ENCODE measurements around the gene UBAC2. TPM values are rescaled to one million over a fixed set of nuclear protein-coding genes. Genes with fewer than 3 reads are reported as not detected.

The UBAC2 gene
- total and polyA plus RNA-seq, 4 donors, result 49.9 to 77.1 (median 53.7) TPM

GRCh38 chr13:99301056-99301838 lies 100.6 kb downstream of the UBAC2 start:
- no peak for TF ChIP-seq CTCF (IDR thresholded peaks at IDR 0.05; ENCODE audit: control extremely low read depth, extremely low read depth)
- H3K9me3 ChIP-seq (ENCODE audit: control insufficient read depth in 4 of 4, insufficient read depth in 3 of 4, low read length in 3 of 4), result no peaks in the 10 kb centered on the region
- H3K4me1 ChIP-seq (ENCODE audit: control insufficient read depth in 5 of 5, insufficient read depth in 5 of 5, low read length in 5 of 5), result peaks cover 0 to 2% (median 0%) of the 10 kb centered on the region in 5 donors
- no peak for ATAC-seq (ENCODE audit: insufficient read depth, low FRiP score)
- WGBS, 2 donors, result 89 to 91% methylated on average over 7 of the region's 7 CpGs
- no peak for DNase-seq
- no peak overlapping the region for H3K9ac ChIP-seq (ENCODE audit: insufficient read depth in 1 of 2, low read length in 2 of 2)
- peaks cover 0 to 5% (median 2%) of the 10 kb centered on the region in 4 donors for H3K36me3 ChIP-seq (ENCODE audit: control insufficient read depth in 4 of 4, insufficient read depth in 4 of 4, low read length in 4 of 4)
- H3K27me3 ChIP-seq (ENCODE audit: control insufficient read depth in 3 of 3, insufficient read depth in 3 of 3, low read length in 2 of 3), result no peaks in the 10 kb centered on the region
- no peak overlapping the region for H3K27ac ChIP-seq (ENCODE audit: low read depth in 1 of 2, low read length in 1 of 2)
- H3K4me3 ChIP-seq, result no peak overlapping the region

- Histone ChIP-seq H3K9ac (ENCODE audit: insufficient read depth in 1 of 2, low read length in 2 of 2) (no peak overlapping the region), H3K4me1 (ENCODE audit: control insufficient read depth in 5 of 5, insufficient read depth in 5 of 5, low read length in 5 of 5) (peaks cover 0 to 4% (median 2%) of the 10 kb centered on the region in 5 donors), H3K4me3 (no peak overlapping the region), H3K27ac (ENCODE audit: low read depth in 1 of 2, low read length in 1 of 2) (no peak overlapping the region), H3K9me3 (ENCODE audit: control insufficient read depth in 4 of 4, insufficient read depth in 3 of 4, low read length in 3 of 4) (no peaks in the 10 kb centered on the region), H3K27me3 (ENCODE audit: control insufficient read depth in 3 of 3, insufficient read depth in 3 of 3, low read length in 2 of 3) (no peaks in the 10 kb centered on the region), H3K36me3 (ENCODE audit: control insufficient read depth in 4 of 4, insufficient read depth in 4 of 4, low read length in 4 of 4) (peaks cover 0 to 5% (median 2%) of the 10 kb centered on the region in 4 donors)
- TF ChIP-seq CTCF (IDR thresholded peaks at IDR 0.05; ENCODE audit: control extremely low read depth, extremely low read depth), result no peak
- WGBS, 2 donors, result 84 to 90% methylated on average over 1 of the region's 1 CpG
- DNase-seq (no peak), ATAC-seq (ENCODE audit: insufficient read depth, low FRiP score) (no peak)
Observed at GRCh38 chr13:99301913-99302636, 101.4 kb downstream of the UBAC2 start.

GRCh38 chr13:99302637-99303505 lies 102.2 kb downstream of the UBAC2 start:
- H3K27ac ChIP-seq (ENCODE audit: low read depth in 1 of 2, low read length in 1 of 2), result no peak overlapping the region
- no peak overlapping the region for H3K4me3 ChIP-seq
- WGBS, 2 donors, result 96 to 97% methylated on average over 8 of the region's 8 CpGs
- H3K4me1 ChIP-seq (ENCODE audit: control insufficient read depth in 5 of 5, insufficient read depth in 5 of 5, low read length in 5 of 5), result peaks cover 0 to 4% (median 2%) of the 10 kb centered on the region in 5 donors
- H3K36me3 ChIP-seq (ENCODE audit: control insufficient read depth in 4 of 4, insufficient read depth in 4 of 4, low read length in 4 of 4), result peaks cover 0 to 5% (median 2%) of the 10 kb centered on the region in 4 donors
- H3K9ac ChIP-seq (ENCODE audit: insufficient read depth in 1 of 2, low read length in 2 of 2), result no peak overlapping the region
- H3K9me3 ChIP-seq (ENCODE audit: control insufficient read depth in 4 of 4, insufficient read depth in 3 of 4, low read length in 3 of 4), result no peaks in the 10 kb centered on the region
- H3K27me3 ChIP-seq (ENCODE audit: control insufficient read depth in 3 of 3, insufficient read depth in 3 of 3, low read length in 2 of 3), result no peaks in the 10 kb centered on the region
- no peak for TF ChIP-seq CTCF (IDR thresholded peaks at IDR 0.05; ENCODE audit: control extremely low read depth, extremely low read depth)
- DNase-seq (no peak), ATAC-seq (ENCODE audit: insufficient read depth, low FRiP score) (no peak)
